Neural progenitor cell (in vitro differentiated cells): ENCODE data around the gene MARK3.

Source experiments
- EZH2 ChIP-seq: fragments of 200-600 bp; sonication (generic); IDR thresholded peaks from 2 replicates; pipeline ENCODE4 v1.6.1; 2017; ENCODE audit warnings: antibody characterized with exemption, mild to moderate bottlenecking, moderate library complexity
- TF ChIP-seq, protein P1 (sequence below): fragments of 200-600 bp; sonication (generic); IDR thresholded peaks from 2 replicates; pipeline ENCODE4 v1.5.1; 2017; ENCODE audit warnings: antibody characterized with exemption, mild to moderate bottlenecking

GRCh38 chr14:103360548-103360947, 24.7 kb upstream of the MARK3 start:
- no peak for TF ChIP-seq EZH2
- TF ChIP-seq, protein P1, sequence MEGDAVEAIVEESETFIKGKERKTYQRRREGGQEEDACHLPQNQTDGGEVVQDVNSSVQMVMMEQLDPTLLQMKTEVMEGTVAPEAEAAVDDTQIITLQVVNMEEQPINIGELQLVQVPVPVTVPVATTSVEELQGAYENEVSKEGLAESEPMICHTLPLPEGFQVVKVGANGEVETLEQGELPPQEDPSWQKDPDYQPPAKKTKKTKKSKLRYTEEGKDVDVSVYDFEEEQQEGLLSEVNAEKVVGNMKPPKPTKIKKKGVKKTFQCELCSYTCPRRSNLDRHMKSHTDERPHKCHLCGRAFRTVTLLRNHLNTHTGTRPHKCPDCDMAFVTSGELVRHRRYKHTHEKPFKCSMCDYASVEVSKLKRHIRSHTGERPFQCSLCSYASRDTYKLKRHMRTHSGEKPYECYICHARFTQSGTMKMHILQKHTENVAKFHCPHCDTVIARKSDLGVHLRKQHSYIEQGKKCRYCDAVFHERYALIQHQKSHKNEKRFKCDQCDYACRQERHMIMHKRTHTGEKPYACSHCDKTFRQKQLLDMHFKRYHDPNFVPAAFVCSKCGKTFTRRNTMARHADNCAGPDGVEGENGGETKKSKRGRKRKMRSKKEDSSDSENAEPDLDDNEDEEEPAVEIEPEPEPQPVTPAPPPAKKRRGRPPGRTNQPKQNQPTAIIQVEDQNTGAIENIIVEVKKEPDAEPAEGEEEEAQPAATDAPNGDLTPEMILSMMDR: no peak
